NCI-H1694 treated with DMSO at 0.1 percent for 48 hours (cell line): Measurements from ENCODE around the gene APBB2.

ENCODE experiments used
- DNase-seq: peaks from one replicate; lab custom pipeline; 2025; lab: John Stamatoyannopoulos, UW

Gene APBB2

GRCh38 chr4:40976343-40976742 is 238.0 kb downstream of the APBB2 start:
- peak; percentile 25 for DNase-seq

- no peak for DNase-seq
These were observed 241.6 kb downstream of the APBB2 start for GRCh38 chr4:40972722-40973121.

GRCh38 chr4:40971338-40971737 is 243.0 kb downstream of the APBB2 start:
- DNase-seq: no peak

DNA sequence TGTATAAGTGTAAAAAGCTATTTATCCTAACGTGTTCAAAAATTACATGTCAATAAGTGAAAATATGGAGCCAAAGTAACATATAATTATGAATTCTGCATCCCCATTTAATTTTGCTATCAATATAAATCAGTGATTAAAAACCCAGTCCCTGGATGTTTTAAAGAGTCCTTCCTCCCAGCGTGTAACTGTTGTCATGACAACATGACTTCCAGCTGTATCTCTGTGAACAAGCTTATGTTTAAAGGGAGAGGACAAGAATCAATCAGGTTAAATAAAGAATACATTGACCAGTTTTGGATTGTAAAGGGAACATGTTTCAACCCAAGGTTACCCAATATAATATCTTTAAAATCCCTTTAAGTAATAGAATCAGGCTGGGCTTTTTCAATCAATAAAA is 244.8 kb downstream of the APBB2 start:
- no peak for DNase-seq

- DNase-seq: no peak
These were observed 246.8 kb downstream of the APBB2 start for GRCh38 chr4:40967550-40967949.

DNA sequence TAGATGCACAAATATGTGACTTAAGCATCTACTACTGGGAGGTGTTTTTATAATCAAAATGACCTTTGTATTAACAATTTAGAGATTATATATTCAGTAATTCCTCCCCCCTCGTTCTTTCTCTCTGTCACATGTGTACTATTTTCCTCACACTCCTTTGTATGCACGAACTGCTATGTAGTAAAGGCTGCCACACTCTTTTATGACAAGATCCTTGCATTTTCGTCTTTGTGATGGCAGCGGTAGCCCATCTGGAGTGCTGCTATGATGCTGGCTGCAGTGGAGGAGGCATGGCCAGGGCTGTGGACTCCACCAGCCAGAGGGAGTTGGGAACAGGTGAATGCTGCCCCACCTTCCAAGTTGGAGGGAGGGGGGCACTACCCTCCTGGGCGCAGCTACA is 248.3 kb downstream of the APBB2 start:
- no peak for DNase-seq

GRCh38 chr4:40963897-40964478 is 250.4 kb downstream of the APBB2 start:
- DNase-seq: no peak

DNA sequence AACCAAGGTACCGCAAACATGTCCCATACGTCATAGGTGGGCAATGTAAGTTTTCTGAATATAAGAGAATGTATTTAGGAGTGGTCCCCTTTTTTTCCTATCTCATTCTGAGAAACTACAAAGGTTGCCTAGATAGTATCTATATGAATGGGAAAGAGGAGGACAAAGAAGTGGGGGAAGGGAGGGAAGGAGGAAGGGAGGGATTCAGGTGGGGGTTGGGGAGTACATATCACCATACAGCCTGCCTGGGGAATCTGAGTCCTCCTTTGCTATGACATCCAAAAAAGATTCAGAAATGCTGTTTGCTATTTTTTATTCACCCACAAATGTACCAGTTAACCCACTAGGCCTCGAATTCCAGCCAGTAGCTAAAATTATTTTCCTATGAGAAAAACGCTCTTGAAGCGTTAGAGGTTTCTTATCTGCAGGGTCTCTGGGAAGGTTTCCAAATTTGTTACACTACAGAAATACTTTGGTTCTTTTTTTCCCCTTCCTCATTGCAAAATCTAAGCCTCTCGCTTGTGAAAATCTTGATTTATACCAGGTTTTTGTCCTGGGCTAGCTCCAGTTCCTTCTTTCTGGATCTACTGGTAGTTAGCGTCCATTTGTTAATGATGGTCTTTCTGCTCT is 251.7 kb downstream of the APBB2 start:
- no peak for DNase-seq

- DNase-seq: no peak
These were observed 253.4 kb downstream of the APBB2 start for GRCh38 chr4:40960941-40961340.

- no peak for DNase-seq
These were observed 257.1 kb downstream of the APBB2 start for GRCh38 chr4:40957281-40957680.

GRCh38 chr4:40956721-40957255 is 257.6 kb downstream of the APBB2 start:
- DNase-seq: no peak

GRCh38 chr4:40954088-40954668 is 260.2 kb downstream of the APBB2 start:
- no peak for DNase-seq

GRCh38 chr4:40953283-40954087 is 260.9 kb downstream of the APBB2 start:
- no peak for DNase-seq

DNA sequence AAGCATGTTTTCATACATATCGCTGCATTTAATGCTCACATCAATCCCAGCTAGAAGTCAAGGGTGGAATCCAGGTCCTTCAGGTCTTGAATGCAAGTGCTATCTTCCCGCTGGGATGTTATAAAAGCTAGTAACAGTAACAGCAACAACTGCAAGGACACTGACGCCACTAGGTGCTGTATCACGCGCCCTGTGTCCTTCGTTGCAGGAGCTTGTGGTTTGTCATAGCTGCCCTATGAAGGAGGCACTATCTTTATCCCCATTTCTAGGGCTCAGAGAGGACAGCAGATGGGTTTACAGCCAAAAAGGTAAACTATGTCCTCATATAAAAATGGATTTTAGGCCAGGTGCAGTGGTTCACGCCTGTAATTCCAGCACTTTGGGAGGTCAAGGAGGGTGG is 261.7 kb downstream of the APBB2 start:
- no peak for DNase-seq

DNA sequence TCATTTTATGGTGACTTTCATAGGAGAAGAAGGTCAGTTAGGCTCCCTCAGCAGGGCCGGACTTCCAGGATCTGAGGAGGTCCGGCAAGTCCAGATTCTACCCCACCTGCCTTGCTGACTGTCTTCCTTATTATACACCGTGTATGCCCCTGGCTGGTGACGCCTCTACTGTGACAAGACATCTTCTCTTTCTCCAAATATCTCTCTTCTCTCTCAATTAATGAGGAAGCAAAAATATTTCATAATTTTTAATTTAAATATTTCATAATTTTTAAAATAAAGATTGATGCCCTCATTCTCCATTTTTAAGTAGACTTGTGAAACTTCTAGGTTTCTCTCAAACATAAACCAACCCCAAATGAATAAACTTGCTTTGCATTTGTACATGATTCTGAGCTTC is 262.1 kb downstream of the APBB2 start:
- DNase-seq: no peak

GRCh38 chr4:40951026-40951425 is 263.3 kb downstream of the APBB2 start:
- DNase-seq: no peak

- DNase-seq: no peak
These were observed 264.8 kb downstream of the APBB2 start for GRCh38 chr4:40949358-40950100.

DNA sequence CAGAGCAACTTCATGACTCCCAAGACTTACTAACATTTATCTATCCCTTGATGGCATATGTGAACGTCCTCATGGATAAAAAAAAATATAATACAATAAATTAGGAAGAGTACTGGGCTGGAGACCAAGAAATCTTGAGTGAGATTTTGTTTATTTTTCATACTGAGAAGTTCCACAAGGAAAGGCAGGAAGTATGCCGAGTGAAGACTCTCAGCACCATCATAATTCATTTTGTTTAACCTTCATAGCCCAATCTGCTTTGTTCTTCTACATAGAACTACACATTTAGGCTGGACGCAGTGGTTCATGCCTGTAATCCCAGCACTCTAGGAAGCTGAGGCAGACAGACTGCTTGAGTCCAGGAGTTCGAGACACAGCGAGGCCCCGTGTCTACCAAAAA is 266.3 kb downstream of the APBB2 start:
- DNase-seq: no peak

- DNase-seq: no peak
These were observed 267.7 kb downstream of the APBB2 start for GRCh38 chr4:40946652-40947051.

DNA sequence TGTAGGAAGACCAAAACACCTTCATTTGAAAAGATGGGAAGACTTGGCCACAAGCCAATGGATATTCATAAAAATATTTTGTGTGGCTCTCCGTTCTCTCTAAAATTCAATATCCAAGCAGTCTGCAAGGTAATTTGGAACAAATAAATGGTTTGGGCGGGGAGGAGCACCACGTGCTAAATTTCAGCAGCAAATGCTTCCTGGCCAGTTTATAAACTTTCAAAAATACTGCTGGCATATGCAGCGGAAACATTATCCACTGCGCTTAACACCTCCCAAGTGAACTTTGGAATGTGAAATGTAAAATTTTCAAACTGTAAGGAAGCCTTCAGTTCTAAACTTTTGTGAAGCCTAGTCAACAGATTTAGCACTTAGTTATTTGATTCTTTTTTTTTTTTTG is 273.6 kb downstream of the APBB2 start:
- DNase-seq: no peak

DNA sequence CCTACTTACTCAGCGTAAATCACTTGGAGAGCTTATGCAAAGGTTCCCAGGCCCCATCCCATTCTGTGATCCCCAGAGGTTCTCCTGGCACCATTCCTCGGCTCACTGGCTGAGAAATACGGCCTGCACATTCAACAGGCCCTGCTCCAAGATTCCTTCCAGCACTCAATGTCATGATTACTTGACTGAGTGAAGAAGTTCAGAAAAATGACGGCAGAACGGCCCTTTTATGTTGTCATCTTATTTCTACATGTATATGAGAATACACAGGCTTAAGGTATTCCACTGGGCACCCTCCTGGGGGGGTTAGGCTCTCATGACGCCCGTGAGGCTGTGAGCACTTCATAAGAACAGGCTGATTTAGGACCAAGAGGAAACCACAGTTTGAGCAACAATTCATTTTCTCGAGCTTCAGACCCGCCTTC is 274.0 kb downstream of the APBB2 start:
- DNase-seq: no peak

DNA sequence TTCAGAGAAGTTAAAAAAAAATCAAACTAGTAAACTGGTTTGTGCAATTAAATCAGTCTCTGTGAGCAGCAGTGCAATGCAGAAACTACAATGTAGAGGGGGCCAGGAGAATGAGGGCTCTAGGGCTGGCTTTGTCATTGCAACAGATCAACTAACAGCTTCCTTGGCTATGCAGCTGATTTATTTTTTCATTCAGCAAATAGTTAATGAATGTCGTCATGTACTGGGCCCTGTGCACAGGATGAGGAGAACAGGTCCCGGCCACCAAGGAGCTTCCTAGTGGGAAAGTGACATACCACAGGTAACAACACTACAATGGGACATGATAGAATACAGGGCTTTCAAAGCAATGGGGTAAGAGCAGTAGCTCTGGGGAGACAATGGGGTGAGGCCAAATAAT is 274.5 kb downstream of the APBB2 start:
- no peak for DNase-seq
